Activated CD4-positive, alpha-beta T cell treated with anti-CD3 and anti-CD28 coated beads, Interleukin-2, amount 50 U/mL, for 48 hours (primary cell): ENCODE results near the gene POLA2.
"Not testable (repeated sequence)": the region's sequence is repeated elsewhere in the genome, so short reads cannot be mapped to it uniquely, and the experiment has no call there.

Experiments used
- DNase-seq, 2 experiments: peaks; one replicate each; pipeline ENCODE4 v3.0.0-alpha.2; 2020

The POLA2 gene

DNA sequence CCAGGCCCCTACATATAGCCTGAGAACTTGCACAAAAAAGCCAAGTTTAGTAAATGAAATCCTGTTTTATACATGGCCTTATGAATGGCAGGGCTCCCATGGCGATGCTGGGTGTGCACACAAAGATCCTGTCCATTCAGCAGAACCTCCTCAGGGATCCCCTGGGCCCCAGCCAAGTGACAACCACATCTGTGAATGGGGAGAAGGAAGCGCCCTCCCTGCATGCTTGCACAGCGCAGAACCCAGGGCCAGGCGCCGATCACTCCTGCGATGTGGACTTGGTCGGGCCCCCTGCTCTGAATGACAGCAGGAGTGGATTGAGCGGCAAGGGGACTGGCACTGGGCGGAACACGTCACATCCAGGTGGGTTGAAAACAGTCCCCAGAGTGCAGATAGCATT is 48.5 kb downstream of the POLA2 start:
- DNase-seq: no peak

DNA sequence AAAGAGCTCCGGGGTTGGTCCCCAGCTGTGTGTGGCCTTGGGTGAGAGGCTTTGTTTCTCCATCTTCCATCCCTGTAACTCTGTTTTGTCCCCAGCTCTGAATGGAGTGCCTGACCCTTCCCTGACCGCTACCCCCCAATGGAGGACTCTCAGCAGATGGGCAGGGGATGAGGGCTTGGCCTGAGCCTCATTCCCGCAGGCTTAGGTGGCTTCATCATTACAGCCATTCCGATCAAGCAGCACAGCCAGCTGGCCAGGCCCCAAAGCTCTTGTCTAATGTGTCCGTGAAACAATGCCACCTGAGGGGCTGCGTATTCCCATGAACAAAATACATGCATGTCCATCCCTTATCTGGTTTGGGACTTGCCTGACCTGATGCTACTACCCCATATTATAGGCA is 49.0 kb downstream of the POLA2 start:
- no peak for DNase-seq

DNA sequence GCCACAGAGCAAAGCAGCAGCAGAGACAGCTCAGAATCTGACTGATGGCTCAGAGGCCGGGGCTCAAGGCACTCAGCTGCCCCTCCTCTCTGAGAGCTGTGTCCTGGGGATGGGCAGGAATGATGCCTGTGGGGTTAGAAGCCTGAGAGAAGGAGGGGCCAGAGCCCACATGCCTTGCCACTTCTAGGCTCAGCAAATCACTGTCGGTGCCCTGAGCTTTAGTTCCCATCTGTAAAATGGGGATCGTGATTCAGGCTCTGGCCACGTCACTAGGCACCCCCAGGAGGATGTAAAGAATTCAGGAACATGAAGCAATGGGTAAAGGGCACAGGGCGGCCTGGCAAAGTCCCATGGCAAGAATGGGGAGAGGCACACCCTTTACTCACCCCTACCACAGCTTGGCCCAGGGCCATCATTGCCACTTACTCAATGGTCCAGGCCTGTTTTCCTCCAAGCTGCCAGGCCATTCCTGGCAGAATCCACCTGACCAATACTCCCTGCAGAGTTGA is 49.5 kb downstream of the POLA2 start:
- DNase-seq: no peak

DNA sequence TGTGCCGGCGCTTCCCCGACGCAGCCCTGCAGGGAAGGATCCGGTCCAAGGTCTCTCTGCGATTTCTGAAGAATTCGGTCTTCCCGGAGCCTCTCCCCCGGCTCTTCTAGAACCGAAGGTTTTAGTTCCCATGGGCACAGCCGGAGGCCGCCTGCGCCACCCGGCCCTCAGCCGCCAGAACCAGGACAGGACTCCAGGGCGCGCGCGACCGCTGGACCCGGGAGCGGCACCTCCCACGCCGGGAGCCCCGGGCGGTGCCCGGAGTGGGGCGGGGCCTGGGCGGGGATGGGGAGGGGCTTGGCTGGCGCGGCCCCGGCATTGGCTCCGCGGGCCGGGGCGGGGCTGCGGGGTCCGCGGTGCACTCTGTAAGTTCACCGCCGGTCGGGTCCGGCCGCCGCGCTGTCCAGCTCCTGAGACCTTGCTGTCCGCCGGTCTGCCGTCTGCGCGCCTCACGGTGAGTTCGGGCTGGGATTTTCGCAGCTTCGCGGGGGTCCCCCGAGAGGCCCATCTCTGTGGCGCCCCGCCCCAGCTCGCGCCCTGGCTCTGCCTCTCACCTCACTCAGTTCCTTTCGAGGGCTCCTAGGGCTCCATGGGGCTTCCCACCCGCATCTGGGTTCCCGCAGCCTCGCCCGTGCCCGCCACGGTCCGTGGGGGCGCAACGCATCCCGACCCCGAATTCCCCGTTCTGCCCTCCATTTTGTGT is 52.9 kb downstream of the POLA2 start, which contains the start of gene CDC42EP2:
Gene CDC42EP2 (plus strand): TSS at position 366 of the 703 bp plus-strand sequence. CDS start 6,033 bp downstream, outside the sequence.
- peak; percentile 82 to 84 for DNase-seq

DNA sequence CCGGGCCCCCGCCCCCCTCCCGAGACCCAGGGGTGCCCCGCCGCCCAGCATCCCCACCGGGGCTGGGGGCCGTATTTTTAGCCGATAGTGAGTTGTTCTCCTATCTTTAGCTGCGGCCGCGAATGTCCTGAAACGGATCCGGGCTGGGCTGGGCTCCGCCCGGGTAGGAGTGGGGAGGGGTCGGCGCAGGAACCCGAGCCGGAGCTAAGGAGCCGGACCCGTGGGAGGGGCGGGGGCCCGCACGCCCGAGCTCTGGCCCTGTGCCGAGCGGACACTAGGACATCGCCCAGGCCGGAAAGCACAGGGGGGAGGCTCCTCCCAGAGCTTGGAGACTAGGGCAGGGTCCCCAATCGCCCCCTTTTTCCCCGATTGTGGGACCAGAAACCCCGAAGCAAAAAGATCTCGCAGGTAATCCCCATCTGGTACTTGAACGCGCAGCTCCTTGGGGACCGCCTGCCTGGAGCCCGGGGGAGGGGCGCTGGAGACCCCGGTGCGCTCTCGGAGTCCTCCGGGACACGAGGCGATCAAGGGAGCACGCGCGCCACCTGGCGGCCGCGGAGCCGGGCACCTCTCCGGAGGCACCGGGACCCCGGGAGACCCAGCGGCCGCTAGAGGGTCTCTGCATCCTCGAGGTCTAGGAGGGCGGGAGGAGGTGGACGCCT is 53.6 kb downstream of the POLA2 start:
- peak; percentile 85 to 86 for DNase-seq

DNA sequence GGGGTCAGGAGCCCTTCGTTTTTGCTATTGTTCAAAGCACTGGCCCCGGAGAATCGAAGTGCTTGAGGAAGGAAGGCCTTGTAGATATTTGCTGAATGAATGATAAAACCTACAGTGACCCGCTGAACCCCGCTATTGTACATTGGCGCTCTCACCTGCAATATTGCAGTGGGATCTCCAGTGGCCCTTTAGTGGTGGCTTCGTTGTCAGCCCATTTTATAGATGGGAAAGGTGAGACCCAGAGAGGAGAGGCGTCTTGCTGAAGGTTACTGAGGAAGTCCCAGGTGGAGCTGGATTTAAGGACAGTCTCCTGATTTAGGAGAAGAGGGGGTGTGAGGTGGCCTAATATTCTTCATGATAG is 54.1 kb downstream of the POLA2 start:
- DNase-seq: no peak

DNA sequence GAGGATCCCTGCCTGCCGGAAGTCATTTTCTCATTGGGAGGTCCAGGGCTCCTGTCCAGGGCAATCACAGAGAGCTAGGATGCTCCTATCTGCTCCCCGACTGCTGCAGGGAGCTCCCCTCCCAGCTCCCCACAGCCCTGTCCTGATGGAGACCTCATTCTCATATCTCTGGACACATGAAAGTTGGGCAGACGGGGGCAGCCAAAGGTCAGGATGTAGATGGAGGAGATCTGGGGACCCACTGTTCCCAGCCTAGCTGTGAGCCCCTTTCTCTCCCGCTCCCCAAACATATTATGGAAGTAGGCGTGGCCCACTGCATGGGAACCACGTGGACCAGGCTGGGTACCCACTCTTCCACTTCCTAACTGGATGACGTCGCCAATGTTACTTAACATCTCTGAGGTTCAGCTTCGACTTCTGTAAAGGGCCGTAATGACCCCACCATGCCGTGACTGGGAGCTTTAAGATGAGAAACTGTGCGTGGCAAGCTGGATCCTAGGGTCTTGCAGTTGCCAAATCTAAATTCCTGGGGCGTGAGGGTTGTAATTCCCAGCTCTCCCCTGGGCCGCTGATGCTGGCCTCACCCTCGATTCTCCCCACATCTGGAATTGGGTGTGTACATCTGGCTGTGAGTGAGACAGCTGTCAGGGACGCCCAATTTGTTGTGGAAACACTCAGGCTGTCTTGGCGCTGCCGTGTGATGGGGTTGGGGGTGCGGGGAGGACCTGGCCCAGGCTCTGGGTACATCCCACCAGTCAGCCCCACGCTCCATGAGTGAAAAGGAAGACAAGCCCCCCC is 54.7 kb downstream of the POLA2 start:
- no peak for DNase-seq

DNA sequence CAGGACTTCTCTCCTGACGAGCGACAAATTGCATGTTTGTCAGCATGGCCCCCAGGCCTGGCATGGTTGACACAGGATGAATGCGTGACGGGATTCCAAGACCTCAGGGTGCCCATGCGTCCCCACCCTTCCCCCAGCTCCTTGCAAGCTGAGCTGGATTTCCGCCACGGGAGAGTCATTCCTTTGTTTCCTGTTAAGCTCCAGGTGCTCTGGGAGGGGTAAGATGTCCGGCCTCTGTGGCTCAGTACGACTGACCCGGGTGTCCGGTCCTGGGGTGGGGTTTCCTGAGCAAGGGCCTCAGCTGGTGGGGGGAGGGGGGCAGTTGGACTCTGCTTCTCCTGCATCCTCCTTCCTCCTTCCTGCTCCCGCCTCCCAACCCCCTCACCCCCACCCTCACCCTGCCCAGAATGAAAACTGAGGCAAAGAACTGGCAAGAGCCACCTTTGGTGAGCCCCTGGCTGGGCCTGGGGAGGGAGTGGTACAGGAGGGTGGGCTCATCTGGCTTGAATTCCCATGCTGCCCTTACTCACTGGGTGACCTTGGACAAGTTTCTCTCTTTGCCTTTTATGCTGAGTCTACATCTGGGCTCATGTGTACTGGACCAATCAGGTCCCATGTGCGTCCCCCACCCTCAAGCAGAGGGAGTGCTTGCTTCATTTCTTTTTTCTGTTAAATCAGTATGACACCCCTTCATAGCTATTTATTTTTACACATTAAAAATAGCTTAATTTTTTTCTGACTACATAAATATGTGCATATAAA is 55.4 kb downstream of the POLA2 start:
- no peak for DNase-seq

DNA sequence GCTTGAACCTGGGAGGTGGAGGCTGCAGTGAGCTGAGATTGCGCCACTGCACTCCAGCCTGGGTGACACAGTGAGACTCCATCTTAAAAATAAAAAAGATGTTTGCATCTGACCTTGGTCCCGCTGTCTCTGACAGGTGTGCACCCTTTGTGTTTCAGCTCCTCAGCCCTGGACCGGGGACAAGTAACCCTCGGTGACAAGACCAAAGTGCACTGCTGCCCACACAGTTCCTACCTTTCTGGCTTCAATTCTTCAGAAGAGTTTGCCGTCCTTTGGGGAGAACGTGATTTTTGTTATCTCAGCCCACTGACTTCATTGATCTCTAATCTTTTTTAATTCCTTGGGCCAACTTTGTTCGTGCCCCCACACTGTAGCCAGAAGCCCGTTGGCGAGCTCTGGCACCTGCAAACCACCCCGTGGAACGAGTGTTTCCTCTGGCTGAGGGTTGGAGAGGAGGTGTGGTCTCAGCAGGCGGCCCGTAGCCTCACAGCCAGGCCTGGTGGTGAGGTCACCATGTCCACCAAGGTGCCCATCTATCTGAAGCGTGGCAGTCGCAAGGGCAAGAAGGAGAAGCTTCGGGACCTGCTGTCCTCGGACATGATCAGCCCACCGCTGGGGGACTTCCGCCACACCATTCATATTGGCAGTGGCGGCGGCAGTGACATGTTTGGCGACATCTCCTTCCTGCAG is 58.8 kb downstream of the POLA2 start:
- no peak for DNase-seq

DNA sequence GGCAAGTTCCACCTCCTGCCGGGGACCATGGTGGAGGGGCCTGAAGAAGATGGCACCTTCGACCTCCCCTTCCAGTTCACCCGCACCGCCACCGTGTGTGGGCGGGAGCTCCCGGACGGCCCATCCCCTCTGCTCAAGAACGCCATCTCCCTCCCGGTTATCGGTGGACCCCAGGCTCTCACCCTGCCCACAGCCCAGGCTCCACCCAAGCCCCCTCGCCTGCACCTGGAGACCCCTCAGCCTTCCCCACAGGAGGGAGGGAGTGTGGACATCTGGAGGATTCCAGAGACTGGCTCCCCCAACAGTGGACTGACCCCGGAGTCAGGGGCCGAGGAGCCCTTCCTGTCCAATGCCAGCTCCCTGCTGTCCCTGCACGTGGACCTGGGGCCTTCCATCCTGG is 59.3 kb downstream of the POLA2 start:
- no peak for DNase-seq

DNA sequence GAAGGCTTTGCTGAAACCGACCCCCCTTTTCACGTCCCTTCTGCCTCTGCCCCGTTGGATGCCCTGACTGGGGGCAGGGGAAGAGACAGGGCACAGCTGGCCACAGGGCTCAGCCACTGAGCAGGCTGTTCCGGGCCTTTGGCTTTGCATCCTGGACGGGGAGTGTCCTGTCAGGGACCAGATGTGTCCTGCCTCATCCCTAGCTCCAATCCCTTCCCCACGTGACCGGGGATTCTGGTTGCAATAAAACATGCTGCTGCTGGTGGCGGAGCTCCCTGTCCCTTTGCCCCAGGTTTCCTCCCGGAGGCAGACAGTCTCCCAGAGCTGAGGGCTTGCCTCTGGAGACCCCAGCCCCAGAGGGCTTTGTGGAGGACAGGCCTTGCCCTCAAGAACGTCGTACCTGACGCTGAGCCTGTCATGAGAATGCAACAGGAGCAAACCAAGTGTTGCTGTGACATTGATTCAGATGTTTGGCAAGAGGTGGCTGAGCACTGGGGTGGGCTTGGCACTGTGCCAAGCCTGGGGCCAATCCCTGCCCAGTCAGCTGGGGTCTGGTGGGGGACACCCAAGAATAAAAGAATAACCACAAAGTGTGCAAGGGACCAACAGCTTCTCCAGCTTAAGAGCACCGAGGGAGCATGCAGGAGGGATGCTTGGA is 60.2 kb downstream of the POLA2 start:
- no peak for DNase-seq

DNA sequence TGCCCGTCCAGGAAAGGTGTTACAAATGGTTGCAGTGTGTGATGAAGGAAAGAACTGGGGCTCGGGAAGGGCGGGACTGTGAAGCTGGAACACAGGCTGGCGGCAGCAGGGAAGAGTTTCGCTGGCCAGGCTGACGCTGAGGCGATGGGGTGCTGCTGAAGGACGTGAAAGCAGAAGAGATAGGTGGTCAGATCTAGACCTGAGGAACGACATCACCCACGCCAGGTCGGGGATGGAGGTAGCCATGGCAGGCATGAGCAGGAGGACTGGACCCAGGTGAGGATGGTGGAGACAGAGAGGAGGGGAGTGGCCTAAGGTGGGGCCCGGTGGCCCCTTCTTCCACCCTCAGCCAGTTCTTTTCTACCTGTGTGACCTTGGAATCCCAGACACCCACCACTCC is 62.1 kb downstream of the POLA2 start:
- DNase-seq: no peak

DNA sequence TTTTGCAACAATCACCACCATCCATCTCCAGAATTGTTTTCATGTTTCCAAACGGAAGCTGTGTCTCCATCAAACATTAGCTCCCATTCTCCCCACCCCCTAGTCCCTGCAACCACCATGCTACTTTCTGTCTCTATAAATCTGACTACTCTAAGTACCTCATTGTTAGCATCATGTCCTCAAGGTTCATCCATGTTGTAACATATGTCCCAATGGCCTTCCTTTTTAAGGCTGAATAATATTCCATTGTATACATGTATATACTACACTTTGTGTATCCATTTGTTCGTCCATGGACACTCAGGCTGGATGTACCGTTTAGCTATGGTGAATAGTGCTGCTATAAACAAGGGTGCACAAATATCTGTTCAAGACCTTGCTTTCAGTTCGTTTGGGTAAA is 63.7 kb downstream of the POLA2 start:
- DNase-seq: no peak

DNA sequence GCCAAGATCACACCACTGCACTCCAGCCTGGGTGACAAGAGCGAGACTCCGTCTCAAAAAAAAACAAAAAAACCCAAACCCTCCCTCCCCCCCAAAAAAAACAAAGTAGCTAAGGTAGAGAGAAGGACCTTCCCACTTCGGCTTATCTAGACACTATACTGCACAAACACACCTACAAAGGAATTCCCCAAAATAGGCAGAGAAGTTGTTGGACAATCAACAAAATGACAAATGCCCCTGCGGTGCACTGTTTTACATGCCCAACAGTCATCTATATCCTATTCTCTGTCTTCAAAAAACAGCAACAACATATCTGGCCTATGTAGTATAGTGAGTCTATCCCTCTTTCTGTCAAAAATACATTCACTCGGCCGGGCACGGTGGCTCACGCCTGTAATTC is 65.3 kb downstream of the POLA2 start:
- DNase-seq: no peak

DNA sequence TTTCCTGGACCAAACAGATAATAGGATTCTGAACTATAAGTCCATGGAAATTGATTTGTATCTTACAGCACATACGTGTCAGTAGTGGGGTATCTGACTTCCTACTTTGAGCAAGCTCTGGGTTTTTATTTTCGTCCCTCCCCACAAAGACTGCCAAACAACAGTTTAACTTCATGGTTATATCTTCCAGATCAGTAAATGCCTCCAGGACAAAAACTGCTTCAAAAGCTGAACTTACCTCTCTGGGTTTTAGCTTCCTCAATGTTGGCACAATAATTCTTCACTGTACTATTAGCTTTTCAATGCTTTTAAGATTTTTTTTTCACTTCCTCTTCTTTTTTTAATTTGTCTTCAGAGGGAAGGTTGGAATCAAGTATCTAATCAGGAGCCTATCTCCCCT is 67.7 kb downstream of the POLA2 start:
- DNase-seq: no peak

DNA sequence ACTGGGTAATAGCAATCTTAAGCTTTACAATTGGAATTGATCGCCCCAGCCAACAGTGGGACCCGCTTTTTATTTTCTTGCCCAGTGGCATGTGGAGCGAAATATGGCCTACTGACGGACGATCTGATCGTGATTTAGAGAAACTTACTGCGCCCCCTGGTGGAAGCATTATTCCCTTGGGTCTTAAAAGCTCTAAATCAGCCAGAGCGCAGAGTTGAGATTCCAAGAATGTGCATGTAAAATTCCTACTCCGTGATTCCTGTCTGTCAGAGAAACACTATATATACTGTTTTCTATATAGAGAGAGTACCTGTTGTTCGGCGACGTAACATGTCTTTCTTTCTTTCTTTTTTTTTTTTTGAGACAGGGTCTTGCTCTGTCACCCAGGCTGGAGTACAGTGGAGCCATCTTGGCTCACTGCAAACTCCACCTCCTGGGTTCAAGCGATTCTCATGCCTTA is 68.2 kb downstream of the POLA2 start:
- DNase-seq: peak; percentile 87 to 93

DNA sequence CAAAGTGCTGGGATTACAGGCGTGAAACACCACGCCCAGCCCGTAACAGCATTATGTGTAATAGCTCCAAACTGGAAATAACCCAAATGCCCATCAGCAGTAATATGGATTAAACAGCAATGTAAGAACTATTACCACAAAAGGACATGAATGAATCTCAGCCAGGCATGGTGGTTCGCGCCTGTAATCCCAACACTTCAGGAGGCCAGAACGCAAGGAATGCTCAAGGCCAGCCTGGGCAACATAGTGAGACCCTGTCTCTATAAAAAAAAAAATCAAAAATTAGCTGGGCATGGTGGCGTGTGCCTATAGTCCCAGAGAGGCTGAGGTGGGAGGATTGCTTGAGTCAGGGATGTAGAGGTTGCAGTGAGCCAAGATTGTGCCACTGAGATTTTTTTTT is 68.8 kb downstream of the POLA2 start:
- no peak for DNase-seq

DNA sequence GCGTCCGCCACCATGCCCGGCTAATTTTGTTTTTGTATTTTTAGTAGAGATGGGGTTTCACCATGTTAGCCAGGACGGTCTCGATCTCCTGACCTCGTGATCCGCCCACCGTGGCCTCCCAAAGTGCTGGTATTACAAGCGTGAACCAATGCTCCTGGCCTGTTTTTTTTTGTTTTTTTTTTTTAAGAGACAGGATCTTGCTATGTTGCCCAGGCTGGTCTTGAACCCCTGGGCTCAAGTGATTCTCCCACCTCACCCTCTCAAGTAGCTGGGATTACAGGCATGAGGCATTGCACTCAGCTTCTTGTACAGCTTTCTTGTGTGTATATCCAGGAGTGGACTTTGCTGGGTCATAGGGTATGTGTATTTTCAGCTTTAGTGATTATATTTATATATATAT is 70.8 kb downstream of the POLA2 start:
- DNase-seq: not testable (repeated sequence)

DNA sequence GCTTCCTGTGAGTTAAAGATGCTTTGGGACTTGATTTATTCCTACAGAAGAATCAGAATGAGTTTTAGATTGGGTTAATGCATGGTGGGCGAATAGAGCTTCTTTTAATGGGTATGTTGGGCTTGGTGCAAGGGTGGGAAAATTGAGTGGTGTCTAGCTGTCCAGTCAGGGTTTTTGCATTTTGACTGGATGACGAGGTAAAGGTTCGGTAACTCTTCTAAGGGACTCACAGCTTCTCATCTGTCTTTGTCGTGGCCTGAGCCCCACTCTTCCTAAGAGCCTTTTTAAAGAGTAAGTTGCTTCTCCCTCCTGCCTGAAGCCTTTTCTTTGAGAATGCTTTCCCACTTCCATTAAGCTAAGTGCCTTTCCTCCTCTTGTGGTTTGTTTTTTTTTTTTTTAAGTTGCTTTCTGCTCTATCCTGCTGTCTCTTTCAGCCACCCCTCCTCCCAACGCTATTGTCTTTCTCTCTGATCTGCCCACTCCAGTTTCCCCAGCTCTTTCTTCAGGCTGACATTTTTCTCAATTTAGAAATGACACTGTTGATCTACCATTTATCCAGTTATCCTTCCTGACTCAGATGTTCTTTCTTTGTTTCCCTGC is 73.0 kb downstream of the POLA2 start:
- DNase-seq: no peak

DNA sequence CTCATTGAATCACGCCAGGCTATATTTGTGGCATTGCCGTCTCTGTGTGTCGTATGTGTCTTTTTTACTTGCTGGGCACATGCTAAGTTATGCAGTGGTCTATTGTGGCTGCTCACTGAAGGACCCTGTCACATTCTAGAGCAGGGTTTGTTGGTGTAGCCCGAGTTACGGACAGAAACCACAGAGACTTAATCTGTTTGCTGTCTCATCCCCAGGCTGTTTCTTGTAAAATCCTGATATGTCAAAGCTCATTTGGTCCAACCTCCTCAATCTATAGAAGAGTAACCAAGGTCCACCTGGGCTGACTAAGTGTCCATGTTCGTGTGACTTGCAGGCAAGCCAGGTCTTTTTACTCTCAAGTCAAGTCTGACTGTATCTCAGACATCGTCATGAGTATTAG is 76.9 kb downstream of the POLA2 start:
- DNase-seq: no peak

DNA sequence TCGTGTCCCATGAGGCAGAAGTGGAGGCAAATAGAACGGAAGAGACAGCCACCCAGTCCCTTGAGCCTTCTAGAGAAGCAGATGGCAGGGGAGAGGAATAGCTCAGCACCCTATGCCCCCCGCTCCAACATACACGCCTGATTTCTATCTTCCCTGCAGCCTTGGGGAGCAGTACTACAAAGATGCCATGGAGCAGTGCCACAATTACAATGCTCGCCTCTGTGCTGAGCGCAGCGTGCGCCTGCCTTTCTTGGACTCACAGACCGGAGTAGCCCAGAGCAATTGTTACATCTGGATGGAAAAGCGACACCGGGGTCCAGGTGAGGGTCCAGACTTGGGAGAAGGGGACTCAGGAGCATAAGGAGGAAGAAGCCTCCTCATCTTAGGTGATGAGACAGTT is 78.5 kb downstream of the POLA2 start:
- no peak for DNase-seq
